Stimulated activated CD8-positive, alpha-beta memory T cell treated with anti-CD3 and anti-CD28 coated beads, Interleukin-7, amount 100 ng/mL, for 1 hour (primary cell): ENCODE results near the gene MCTP2.

Experiments
- DNase-seq, 2 donors: peaks; one replicate each; pipeline ENCODE4 v3.0.0-alpha.2; 2020; ENCODE audit warnings: low read depth in 2 of 2

MCTP2 gene

DNA sequence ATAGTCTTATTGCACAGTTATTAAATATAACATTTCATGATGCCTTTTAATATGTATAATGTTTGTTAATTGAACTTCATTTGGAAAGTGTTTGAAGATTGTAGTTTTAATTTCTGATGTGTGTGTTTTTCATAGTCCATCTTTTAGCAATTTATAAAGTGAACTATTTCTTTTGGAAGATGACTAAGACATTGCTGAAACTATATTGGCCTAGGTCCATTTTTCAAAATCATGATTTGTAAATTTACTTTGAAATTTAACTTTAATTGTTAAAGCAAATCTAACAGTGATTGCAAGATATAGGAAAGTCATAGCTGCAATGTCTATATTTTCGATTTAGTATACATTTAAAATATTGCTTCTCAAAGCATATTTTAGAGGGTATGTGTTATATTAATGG is 30.8 kb downstream of the MCTP2 start:
- DNase-seq = no peak

DNA sequence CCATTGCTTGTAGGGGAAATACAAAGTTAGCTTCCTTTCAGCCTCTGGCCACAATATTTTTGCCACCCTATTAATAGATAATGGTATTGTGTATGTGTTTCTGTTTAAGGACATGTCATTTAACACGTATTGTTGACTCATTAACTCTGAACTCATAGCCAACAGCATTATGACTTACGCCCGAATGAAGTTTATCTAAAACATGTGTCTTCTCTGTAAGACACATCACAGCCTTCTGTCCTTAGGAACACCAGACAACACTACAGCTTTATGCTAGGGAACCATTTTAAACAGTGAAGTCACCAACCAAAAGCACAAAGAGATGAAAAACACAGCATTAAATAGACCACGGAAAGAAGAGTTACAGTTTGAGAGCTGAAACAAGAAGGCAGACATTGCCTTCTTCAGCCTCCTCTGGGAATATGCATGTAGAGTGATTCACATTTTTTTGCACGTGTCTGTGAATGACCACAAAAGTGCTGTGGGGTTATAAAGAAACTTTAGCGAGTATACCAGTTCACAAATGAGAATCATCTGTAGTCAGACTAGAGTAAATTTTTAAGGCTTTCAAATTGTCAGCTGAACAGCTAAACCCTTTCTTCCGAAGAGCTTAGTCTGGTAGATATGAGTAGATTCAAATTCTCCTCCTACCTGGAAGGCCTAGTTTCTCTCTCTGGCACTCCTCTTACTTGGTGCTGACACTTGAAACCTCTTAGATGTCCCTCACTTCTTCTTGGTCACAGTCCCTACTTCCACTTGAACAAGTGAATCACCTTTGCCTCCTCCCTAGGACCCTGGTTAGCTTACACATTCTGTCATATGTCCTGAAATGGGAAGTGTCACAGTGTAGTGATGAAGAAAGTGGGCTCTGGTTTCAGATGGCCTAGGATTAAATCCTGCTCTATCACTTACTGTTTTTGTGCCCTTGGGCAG is 32.2 kb downstream of the MCTP2 start:
- no peak for DNase-seq

DNA sequence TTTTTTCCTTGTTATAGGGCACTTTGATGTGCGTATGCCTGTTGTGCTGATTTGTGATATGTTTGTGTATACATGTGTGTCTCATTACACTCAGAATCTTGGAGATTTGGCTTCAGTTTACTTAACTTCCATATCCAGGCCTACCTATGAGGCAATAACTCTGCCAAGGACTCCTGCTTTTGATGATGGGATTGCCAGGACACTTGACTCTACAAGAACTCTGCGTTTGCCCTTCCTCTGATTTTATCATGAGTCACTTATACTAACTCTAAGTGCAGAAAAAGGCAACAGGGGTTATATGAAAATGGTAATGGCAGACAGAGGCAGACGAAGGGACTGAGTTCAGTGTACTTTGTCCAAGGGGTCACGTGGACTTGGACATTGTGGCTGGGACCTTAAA is 33.6 kb downstream of the MCTP2 start:
- DNase-seq = no peak

DNA sequence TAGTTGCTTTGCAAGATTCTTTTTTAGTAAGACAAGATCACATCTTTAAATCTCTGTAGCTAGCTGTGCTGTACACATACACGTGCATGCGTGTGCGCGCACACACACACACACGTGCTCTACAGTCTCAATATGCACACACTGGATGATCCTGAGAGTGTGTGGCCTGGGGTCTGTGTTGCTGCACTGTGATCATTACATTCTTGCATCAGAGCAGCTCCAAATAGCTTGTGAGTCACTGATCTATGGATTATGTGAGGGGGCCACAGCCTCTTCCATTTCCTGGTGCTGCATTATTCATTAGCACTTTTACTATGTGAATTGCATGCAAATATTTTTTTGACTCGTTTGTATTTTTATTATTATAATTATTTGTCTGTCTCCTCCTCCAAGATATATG is 34.6 kb downstream of the MCTP2 start:
- no peak for DNase-seq

DNA sequence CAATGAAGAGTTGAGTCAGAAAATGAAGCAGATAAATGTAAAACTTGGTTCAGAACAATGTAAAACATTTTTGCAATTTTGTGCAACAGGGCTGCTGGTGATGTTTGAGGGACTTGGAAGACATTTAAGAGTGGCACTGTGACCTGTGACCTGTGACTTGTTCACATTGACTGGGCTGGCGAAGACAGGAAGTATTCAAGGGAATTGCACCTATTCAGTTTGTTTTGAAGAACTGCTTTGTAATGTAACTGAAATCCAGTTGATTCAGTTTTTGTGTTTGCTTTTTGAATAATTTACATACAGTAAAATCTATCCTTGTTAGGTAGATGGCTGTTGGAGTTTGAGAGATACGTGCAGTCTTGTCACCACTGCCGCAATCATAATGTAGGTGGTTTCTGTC is 35.4 kb downstream of the MCTP2 start:
- no peak for DNase-seq

DNA sequence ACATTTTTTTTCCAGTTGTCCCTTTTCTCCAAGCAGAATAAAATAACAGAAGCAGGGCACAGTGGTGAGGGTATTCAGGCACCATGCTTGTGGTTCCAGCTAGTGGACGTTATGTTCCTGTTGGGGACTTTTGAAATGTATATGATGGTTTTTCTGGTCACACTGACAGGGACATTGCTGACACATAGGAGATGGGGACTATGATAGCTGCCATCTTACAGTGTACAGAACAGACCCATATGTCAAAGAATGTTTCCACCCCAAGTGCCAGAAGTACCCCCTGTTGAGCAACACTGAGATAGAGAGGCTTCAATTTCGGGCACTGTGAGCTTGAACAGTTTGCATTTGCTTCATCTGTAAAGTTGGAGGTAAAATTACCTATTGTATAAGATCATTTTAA is 38.6 kb downstream of the MCTP2 start:
- no peak for DNase-seq

DNA sequence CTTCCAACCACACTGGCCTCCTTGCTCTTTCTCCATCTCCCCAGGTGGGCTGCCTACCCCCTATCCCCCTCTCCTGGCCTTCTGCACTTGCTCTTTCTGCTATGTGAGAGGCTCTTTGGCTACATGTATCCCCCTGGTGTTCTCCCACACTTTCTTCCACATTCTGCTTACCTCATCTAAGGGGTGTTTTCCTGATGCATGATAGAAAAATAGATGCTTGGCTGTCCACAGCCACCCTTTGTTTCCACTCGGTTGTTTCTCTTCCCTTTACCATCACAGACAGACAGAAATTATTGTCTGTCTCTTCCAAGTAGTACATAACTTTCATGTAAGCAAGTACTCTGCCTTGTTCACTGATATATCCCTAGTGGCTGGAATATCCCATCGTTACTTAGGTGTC is 39.2 kb downstream of the MCTP2 start:
- no peak for DNase-seq

DNA sequence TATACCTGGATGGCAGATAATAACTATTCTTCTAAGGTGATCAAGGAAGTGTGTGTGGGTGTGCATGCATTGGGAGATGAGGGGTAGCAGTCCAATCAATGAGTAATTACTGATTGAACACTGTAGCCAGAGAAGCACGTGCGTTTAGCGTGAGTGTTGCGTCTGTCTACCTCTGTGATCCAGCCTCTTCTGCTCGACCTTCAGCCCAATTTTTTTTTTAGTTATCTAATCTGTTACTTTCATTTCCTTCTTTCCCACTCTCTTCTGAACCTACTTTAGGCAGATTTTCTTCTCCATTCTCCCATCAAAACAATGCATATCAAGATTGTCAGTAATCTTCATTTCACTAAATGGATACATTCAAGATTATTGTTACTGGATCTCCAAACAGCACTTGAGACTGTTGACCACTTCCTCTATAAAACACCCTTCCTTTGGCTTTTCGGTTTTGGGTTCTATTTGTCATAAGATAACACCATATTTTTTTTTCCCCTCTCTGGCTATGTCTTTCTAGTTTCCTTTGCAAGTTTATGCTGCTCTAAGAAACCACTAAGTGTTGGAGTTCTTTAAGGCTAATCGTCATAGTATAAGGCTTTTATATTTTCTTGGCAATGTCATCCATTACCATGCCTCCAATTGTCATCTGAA is 41.0 kb downstream of the MCTP2 start:
- DNase-seq = no peak

DNA sequence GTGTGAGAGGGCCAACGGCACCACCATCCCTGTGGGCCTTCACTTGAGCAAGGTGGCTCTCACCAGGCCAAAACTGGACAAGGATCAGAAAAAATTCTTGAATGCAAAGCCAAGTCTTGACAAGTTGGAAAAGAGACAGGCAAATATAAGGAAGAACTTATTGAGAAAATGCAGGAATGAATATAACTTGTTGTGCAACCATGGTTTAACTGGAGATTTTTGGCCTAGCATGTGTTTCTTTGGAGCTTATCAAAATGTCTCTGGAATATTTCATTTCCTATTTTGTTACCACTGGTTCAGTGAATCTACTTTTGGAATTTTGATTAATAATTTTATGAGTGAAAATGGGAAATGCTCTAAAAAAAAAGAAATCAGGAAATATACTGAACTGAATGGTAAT is 42.5 kb downstream of the MCTP2 start:
- DNase-seq = no peak

DNA sequence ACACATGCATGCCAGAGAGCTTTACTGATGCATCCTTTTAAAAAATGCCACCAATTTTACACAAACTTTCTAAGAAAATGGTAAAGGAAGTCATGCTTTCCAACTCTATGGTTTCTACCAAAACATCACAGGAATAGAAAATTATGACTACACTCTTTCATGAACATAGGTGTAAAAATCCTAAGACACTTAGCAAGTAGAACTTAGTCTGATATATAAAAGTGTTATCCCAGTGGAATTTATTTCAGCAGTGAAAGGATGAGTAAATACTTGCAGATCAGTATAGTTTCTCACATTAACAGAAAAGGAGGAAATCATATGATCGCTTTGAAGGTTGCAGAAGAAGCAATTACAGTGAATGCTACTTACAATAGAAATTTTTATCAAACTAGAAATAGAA is 43.4 kb downstream of the MCTP2 start:
- DNase-seq = no peak

DNA sequence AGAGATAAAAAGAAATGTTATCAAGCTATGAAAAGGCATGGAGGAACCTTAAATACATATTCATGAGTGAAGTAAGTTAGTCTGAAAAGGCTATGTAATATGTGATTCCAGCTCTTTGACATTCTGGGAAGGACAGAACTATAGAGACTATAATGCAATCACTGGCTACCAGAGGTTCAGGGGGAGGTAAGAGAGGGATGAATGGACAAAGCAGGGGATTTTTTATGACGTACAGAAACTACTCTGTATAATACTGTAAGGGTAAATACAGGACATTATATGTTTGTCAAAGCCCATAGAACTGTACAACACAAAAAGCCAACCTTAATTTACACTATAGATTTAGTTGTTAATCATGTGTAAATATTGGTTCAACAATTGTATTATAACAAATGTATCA is 46.1 kb downstream of the MCTP2 start:
- no peak for DNase-seq

DNA sequence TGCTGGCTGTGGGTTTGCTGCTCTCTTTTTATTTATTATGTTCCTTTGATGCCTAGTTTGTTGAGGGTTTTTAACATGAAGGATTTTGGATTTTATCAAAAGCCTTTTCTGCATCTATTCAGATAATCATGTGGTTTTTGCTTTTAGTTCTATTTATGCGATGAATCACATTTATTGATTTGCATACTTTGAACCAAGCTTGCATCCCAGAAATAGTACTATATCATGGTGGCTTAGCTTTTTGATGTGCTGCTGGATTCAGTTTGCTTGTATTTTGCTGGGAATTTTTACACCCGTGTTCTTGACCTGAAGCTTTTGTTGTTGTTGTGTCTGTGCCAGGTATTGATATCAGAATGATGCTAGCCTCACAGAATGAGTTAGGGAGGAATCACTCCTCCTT is 48.4 kb downstream of the MCTP2 start:
- no peak for DNase-seq

DNA sequence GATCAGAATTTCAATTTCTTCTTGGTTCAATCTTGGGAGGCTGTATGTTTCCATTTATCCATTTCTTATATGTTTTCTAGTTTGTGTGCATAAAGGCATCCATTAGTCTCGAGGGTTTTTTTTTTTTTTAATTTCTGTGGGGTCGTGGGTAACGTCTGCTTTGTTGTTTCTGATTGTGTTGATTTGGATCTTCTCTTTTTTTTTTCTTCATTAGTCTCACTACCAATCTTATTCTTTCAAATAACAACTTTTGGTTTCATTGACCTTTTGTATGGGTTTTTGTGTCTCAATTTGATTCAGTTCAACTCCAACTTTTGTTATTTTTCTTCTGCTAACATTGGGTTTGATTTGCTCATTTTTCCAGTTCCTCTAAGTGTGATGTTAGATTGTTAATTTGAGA is 48.9 kb downstream of the MCTP2 start:
- DNase-seq = no peak

DNA sequence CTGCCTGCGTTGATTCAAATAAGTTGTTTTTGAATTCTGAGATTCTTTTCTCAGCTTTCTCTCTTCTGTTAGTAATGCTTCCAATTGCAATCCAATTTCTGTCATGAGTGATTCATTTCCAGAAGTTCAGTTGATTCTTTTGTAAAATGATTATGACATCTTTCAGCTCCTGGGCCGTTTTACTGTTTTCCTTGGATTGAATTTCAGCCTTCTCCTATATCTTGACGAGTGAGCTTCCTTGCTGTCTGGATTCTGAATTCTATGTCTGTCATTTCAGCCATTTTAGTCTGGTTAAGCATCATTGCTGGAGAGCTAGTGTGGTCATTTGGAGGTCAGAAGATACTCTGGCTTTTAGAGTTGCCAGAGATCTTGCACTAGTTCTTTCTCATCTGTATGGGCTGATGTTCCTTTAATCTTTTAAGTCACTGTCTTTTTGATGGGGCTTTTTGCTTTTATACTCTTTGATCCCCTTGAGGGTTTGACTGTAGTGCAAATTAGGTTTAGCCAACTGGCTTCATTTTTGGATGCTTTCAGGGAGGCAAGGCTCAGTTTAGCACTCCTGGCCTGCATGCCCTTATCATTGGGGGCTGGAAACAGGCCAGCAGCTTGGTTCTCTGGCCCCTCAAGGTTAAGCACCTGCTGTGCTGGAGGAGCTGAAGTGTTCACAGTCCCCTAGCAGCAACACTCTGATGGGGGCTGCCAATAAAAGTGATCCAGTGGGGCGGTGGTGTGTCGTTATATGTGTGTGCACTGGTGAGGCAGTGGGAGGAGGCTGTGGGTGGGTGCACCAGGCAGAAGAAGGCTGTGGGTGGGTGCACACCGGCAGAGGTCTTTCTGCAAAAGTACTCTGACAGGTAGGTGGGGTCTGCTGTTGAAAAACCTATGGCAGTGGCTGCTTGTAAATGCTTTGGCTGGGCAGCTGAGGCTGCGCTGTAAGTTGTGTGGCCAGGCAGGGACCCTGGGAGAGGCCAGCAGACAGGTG is 51.2 kb downstream of the MCTP2 start:
- no peak for DNase-seq

DNA sequence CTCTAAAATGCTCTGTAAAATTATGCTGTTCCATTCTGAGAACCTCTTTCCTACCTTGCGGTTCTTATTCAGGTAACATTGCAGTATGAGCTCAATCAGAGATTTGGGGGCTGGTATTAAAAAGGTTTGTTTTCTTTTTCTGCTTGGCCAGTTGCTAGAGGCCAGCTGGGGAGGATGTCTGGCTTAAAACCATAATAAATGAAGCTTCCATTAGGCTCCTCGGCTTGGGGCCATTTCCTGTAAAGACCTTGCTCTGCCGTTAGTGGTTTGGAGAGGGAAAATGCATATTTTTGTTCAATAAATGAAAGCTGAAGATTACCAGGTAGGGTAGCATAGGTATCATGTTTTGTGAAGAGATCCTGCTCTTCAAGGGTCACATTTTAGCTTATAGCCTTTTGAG is 55.2 kb downstream of the MCTP2 start:
- no peak for DNase-seq

DNA sequence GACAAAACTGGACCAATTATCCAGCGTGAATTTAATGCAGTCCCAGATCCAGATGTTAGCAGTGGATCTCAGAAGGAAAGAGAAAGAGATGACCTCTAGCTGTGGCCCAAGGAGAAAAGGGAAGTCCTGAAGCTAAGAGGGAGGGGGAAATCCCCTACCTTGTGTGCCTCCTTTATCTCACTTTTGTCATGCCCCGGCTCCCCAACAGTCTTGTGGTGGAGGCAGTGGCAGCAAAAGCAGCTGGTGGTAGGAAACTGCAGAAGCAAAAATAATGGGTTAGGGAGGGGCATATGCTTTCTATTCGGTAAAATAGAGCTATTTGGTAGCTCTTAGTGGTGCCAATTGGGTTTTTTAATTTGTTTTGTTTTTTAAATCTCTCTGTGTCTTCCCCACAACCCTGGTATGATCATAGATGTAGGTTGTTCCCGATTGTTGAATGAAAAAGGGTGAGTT is 56.5 kb downstream of the MCTP2 start:
- no peak for DNase-seq

DNA sequence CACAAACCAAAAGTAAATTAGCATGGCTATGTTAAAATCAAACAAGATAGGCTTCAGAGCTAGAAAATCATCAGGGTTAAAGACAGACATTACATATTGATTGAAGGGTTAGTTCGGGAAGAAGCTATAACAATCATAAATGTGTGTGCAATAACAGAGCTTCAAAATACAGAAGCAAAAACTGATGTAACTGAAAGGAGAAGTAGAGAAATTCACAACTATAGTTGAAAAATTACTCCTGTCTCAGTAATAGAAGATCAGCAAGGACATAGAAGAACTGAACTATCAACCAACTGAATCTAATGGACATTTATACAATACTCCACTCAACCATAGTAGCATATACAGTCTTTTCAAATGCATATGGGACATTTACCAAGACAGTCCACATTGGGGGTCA is 59.4 kb downstream of the MCTP2 start:
- no peak for DNase-seq

DNA sequence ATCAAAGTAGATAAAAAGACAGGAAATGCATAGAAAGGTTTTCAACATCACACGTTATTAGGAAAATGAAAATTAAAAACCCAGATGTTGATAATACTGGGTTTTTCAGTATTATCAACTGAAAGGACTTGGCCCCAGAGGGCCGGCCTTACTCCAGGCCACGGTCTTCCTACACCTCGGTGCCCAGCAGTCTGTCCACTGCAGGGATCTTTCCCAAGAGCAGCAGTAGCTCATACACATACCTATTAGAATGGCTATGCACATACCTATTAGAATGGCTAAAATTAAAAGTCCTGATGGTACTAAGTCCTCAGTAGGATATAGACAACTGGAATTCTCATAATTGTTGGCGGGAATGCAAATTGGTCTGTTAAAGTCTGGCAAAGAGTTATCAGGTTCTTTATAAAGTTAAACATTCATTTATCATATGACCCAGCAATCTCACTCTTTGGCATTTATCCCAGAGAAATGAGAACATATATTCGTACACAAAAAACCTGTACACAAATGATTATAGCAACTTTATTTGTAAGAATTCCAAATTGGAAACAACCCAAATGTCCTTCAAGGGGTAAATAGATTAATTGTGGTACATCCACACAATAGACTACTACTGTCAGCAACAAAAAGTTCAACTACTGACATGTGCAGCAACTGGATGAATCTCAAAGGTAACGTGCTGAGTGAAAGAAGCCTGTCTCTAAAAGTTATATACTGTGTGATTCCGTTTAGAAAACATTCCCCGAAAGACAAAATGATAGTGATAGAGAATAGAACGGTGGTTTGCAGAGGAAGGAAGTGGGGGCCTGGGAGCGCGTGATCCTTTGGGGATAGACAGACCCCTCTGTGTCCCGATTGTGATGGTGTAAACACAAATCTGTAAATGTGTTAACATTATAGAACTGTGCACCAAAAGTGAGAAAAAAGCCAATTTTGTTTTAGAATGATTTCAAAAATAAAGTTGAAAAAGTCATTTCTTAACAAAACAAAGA is 62.3 kb downstream of the MCTP2 start:
- no peak for DNase-seq

DNA sequence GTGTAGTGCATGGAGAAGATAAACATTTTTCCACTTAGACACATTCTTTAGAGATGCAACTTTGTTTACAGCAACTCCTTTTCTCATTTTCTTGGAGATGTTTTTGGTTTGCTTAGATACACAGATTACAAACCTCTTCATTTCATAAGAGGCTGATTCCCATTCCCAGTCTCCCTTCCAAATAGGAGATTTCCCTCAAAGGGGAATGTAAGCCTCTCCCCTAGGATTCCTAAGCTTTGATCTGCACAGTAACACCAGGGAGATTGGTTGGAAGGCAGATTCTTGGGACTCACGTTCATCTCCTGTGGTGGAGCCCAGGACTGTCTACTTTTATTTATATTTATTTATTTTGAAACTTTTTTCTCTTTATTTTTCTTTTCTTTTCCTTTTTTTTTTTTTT is 63.2 kb downstream of the MCTP2 start:
- no peak for DNase-seq

DNA sequence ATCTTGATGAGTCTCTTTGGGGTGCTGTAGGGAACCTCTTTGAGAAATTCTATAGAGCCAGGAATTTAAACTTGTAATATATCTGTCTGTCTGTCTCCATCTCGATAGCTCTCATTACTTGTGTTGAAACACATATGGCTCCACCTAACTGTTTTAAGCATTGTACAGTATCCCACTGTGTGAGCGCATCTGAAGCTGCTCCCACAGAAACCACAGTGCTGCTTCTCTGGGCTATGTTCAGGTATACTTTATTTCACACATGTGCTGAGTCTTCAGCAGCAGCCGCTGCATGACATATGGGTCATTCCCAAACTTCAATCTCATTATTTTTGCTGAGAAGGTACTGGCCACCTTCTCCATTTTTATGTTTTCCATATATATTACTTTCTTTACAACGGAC is 63.9 kb downstream of the MCTP2 start:
- DNase-seq = no peak

DNA sequence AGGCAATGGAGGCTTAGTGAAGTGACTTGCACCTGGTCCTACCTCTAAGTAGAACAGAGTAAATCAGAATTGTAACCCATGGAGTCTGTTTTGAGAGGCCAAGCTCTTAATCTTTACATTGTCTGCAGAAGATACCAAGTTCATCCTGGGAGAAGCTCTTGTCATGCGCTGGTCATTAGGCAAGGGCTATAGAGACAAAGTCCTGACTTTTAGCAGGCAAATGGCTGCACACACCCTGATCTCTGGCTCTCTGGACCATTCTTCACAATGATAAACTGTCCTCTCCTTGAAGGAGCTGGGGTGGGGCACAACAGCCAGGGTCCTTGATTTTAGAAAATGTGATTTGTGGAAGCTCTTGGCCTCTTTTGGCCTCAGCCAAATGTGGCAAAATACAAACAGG is 65.4 kb downstream of the MCTP2 start:
- DNase-seq = no peak
